Liver (tissue), 3 donors: ENCODE results near the gene EPHB4.

Experiments
- ATF3 ChIP-seq: IDR thresholded peaks from 2 replicates; pipeline ENCODE4 v1.6.1; 2016; ENCODE audit warnings: antibody characterized with exemption
- CTCF ChIP-seq: fragments of 150-350 bp; IDR thresholded peaks from 2 replicates; pipeline ENCODE4 v1.5.1; 2017; ENCODE audit warnings: improper control_type of control experiment, low read depth, low read length; ENCODE audit not compliant: missing input control
- GABPA ChIP-seq, 2 donors: IDR thresholded peaks in 1 of 2; conservative IDR thresholded peaks in 1 of 2; 2 replicates each; pipeline ENCODE4 v1.6.1; 2016; ENCODE audit warnings: antibody characterized with exemption in 2 of 2, mild to moderate bottlenecking in 1 of 2, moderate library complexity in 1 of 2
- HNF4A ChIP-seq, 2 donors: conservative IDR thresholded peaks; 2 replicates each; pipeline ENCODE4 v1.6.1; 2016; ENCODE audit warnings: antibody characterized with exemption in 2 of 2, mild to moderate bottlenecking in 2 of 2
- MAX ChIP-seq: IDR thresholded peaks from 2 replicates; pipeline ENCODE4 v1.6.1; 2016; ENCODE audit warnings: antibody characterized with exemption
- REST ChIP-seq: IDR thresholded peaks from 2 replicates; pipeline ENCODE4 v1.6.1; 2016; ENCODE audit warnings: antibody characterized with exemption, mild to moderate bottlenecking
- RXRA ChIP-seq, 2 donors: IDR thresholded peaks; 2 replicates each; pipeline ENCODE4 v1.6.1; 2017 to 2018; ENCODE audit warnings: antibody characterized with exemption in 2 of 2, mild to moderate bottlenecking in 1 of 2
- SP1 ChIP-seq: IDR thresholded peaks from 2 replicates; pipeline ENCODE4 v1.6.1; 2018; ENCODE audit warnings: antibody characterized with exemption, mild to moderate bottlenecking
- TAF1 ChIP-seq: conservative IDR thresholded peaks from 2 replicates; pipeline ENCODE4 v1.6.1; 2016; ENCODE audit warnings: antibody characterized with exemption, mild to moderate bottlenecking
- ZBTB33 ChIP-seq: IDR thresholded peaks from 2 replicates; pipeline ENCODE4 v1.6.1; 2016; ENCODE audit warnings: antibody characterized with exemption
- donor health status: healthy.
- donor health status: healthy.

- TF ChIP-seq CTCF (no peak), GABPA (IDR thresholded peaks at IDR 0.05 in 1 of 2, conservative IDR thresholded peaks at IDR 0.05 in 1 of 2) (no peak), MAX (no peak), SP1 (no peak), TAF1 (no peak), HNF4A (conservative IDR thresholded peaks at IDR 0.05) (no peak), RXRA (IDR thresholded peaks at IDR 0.05) (no peak), REST (no peak), ATF3 (no peak), ZBTB33 (no peak)
These were observed 12.0 kb upstream of the EPHB4 start for GRCh38 chr7:100839361-100839760.
